DMS 273 (cell line): ENCODE measurements around the gene LDLRAD4.

Experiments used
- DNase-seq: peaks from one replicate; lab custom pipeline; 2025; ENCODE audit not compliant: unreplicated experiment; lab: John Stamatoyannopoulos, UW

Gene LDLRAD4

GRCh38 chr18:13555865-13556264 is 337.3 kb downstream of the LDLRAD4 start:
- DNase-seq: no peak

GRCh38 chr18:13556502-13556901 is 337.9 kb downstream of the LDLRAD4 start:
- no peak for DNase-seq

GRCh38 chr18:13558124-13558523 is 339.6 kb downstream of the LDLRAD4 start:
- DNase-seq: peak; percentile 61

GRCh38 chr18:13558790-13559189 is 340.2 kb downstream of the LDLRAD4 start:
- no peak for DNase-seq

GRCh38 chr18:13559754-13560153 is 341.2 kb downstream of the LDLRAD4 start:
- DNase-seq: no peak

GRCh38 chr18:13560306-13560705 is 341.7 kb downstream of the LDLRAD4 start:
- no peak for DNase-seq

GRCh38 chr18:13562494-13563029 is 344.0 kb downstream of the LDLRAD4 start:
- DNase-seq: no peak

- no peak for DNase-seq
These were observed 344.8 kb downstream of the LDLRAD4 start for GRCh38 chr18:13563390-13563805.

- no peak for DNase-seq
These were observed 346.0 kb downstream of the LDLRAD4 start for GRCh38 chr18:13564579-13564978.

GRCh38 chr18:13565228-13565627 is 346.7 kb downstream of the LDLRAD4 start:
- no peak for DNase-seq

GRCh38 chr18:13566941-13567746 is 348.6 kb downstream of the LDLRAD4 start:
- no peak for DNase-seq

- no peak for DNase-seq
These were observed 350.2 kb downstream of the LDLRAD4 start for GRCh38 chr18:13568443-13569392.

GRCh38 chr18:13570216-13570615 is 351.7 kb downstream of the LDLRAD4 start:
- no peak for DNase-seq

- DNase-seq: no peak
These were observed 352.4 kb downstream of the LDLRAD4 start for GRCh38 chr18:13570856-13571495.

- no peak for DNase-seq
These were observed 353.6 kb downstream of the LDLRAD4 start for GRCh38 chr18:13572148-13572547.

- DNase-seq: no peak
These were observed 354.2 kb downstream of the LDLRAD4 start for GRCh38 chr18:13572721-13573120.

- no peak for DNase-seq
These were observed 355.2 kb downstream of the LDLRAD4 start for GRCh38 chr18:13573750-13574149.

- no peak for DNase-seq
These were observed 355.8 kb downstream of the LDLRAD4 start for GRCh38 chr18:13574355-13574754.

GRCh38 chr18:13574761-13575160 is 356.2 kb downstream of the LDLRAD4 start:
- no peak for DNase-seq

GRCh38 chr18:13576598-13576997 is 358.0 kb downstream of the LDLRAD4 start:
- no peak for DNase-seq

GRCh38 chr18:13577091-13577697 is 358.6 kb downstream of the LDLRAD4 start:
- DNase-seq: no peak
